Stimulated activated memory B cell treated with anti-CD40 and anti-IgM and Interleukin-4, amounts not matched to agents 10 μg/mL and 1 μg/mL and 100 μg/mL, for 72 hours (primary cell): ENCODE data around the gene NMNAT3.
"Not testable (repeated sequence)": the region's sequence is repeated elsewhere in the genome, so short reads cannot be mapped to it uniquely, and the experiment has no call there.

Source experiments
- ATAC-seq: fragments of 150-1000 bp; cut with Tn5 transposase; 2 replicates; pipeline ENCODE4 v1.10.0; 2021
- H3K27ac Mint-ChIP-seq: one replicate; pipeline ENCODE4 v1.8.0; 2022; ENCODE audit warnings: mild to moderate bottlenecking, mixed read lengths
- H3K27me3 Mint-ChIP-seq: one replicate; pipeline ENCODE4 v1.8.0; 2022; ENCODE audit warnings: mixed read lengths
- H3K36me3 Mint-ChIP-seq: one replicate; pipeline ENCODE4 v1.8.0; 2022; ENCODE audit warnings: mixed read lengths
- H3K4me1 Mint-ChIP-seq: one replicate; pipeline ENCODE4 v1.8.0; 2022; ENCODE audit warnings: mixed read lengths
- H3K4me3 Mint-ChIP-seq: one replicate; pipeline ENCODE4 v1.8.0; 2022; ENCODE audit warnings: mild to moderate bottlenecking, moderate library complexity, mixed read lengths
- H3K9me3 Mint-ChIP-seq: one replicate; pipeline ENCODE4 v1.8.0; 2022; ENCODE audit warnings: mixed read lengths

NMNAT3 gene

GRCh38 chr3:139630542-139630941, 47.2 kb downstream of the NMNAT3 start:
- ATAC-seq, result no peak
- Mint-ChIP-seq H3K27me3 (no peaks in the 10 kb centered on the region), H3K36me3 (no peaks in the 10 kb centered on the region), H3K4me3 (no peak overlapping the region), H3K4me1 (no peaks in the 10 kb centered on the region), H3K9me3 (no peaks in the 10 kb centered on the region), H3K27ac (no peak overlapping the region)

- Mint-ChIP-seq H3K4me1 (no peaks in the 10 kb centered on the region), H3K27me3 (no peaks in the 10 kb centered on the region), H3K9me3 (no peaks in the 10 kb centered on the region), H3K27ac (no peak overlapping the region), H3K4me3 (no peak overlapping the region), H3K36me3 (no peaks in the 10 kb centered on the region)
- ATAC-seq, result no peak
These were observed 48.7 kb downstream of the NMNAT3 start for GRCh38 chr3:139629033-139629432.

- H3K9me3 Mint-ChIP-seq, result no peaks in the 10 kb centered on the region
- H3K4me3 Mint-ChIP-seq, result no peak overlapping the region
- H3K36me3 Mint-ChIP-seq, result no peaks in the 10 kb centered on the region
These were observed 50.0 kb downstream of the NMNAT3 start for GRCh38 chr3:139627759-139628158.

GRCh38 chr3:139620438-139620837, 57.3 kb downstream of the NMNAT3 start:
- H3K4me3 Mint-ChIP-seq, result no peak overlapping the region
- no peaks in the 10 kb centered on the region for H3K27me3 Mint-ChIP-seq

More at GRCh38 chr3:139627759-139628158, 50.0 kb downstream of the NMNAT3 start:
- ATAC-seq, result no peak
- no peaks in the 10 kb centered on the region for H3K27me3 Mint-ChIP-seq
- H3K4me1 Mint-ChIP-seq, result no peaks in the 10 kb centered on the region
- no peak overlapping the region for H3K27ac Mint-ChIP-seq

GRCh38 chr3:139619484-139619883, 58.3 kb downstream of the NMNAT3 start:
- ATAC-seq, result no peak
- H3K4me3 Mint-ChIP-seq, result no peak overlapping the region
- no peaks in the 10 kb centered on the region for H3K36me3 Mint-ChIP-seq
- no peak overlapping the region for H3K27ac Mint-ChIP-seq
- H3K4me1 Mint-ChIP-seq, result no peaks in the 10 kb centered on the region
- no peaks in the 10 kb centered on the region for H3K27me3 Mint-ChIP-seq
- H3K9me3 Mint-ChIP-seq, result peaks cover 3% of the 10 kb centered on the region

More at GRCh38 chr3:139620438-139620837, 57.3 kb downstream of the NMNAT3 start:
- Mint-ChIP-seq H3K9me3 (peaks cover 3% of the 10 kb centered on the region), H3K36me3 (no peaks in the 10 kb centered on the region), H3K4me1 (no peaks in the 10 kb centered on the region), H3K27ac (no peak overlapping the region)
- ATAC-seq, result no peak

GRCh38 chr3:139617672-139618268, 60.0 kb downstream of the NMNAT3 start:
- Mint-ChIP-seq H3K9me3 (peaks cover 3% of the 10 kb centered on the region), H3K27ac (no peak overlapping the region), H3K4me1 (no peaks in the 10 kb centered on the region), H3K27me3 (no peaks in the 10 kb centered on the region), H3K36me3 (no peaks in the 10 kb centered on the region), H3K4me3 (no peak overlapping the region)
- no peak for ATAC-seq

GRCh38 chr3:139611528-139611927, 66.2 kb downstream of the NMNAT3 start:
- H3K4me3 Mint-ChIP-seq, result no peak overlapping the region
- H3K9me3 Mint-ChIP-seq, result no peaks in the 10 kb centered on the region

GRCh38 chr3:139610886-139611285, 66.9 kb downstream of the NMNAT3 start:
- Mint-ChIP-seq H3K4me3 (no peak overlapping the region), H3K27ac (no peak overlapping the region), H3K4me1 (no peaks in the 10 kb centered on the region), H3K27me3 (no peaks in the 10 kb centered on the region), H3K9me3 (no peaks in the 10 kb centered on the region), H3K36me3 (peaks cover 5% of the 10 kb centered on the region)
- no peak for ATAC-seq

More at GRCh38 chr3:139611528-139611927, 66.2 kb downstream of the NMNAT3 start:
- H3K27ac Mint-ChIP-seq, result no peak overlapping the region
- no peak for ATAC-seq
- H3K4me1 Mint-ChIP-seq, result no peaks in the 10 kb centered on the region
- H3K27me3 Mint-ChIP-seq, result no peaks in the 10 kb centered on the region
- H3K36me3 Mint-ChIP-seq, result peaks cover 5% of the 10 kb centered on the region

GRCh38 chr3:139608924-139609323, 68.8 kb downstream of the NMNAT3 start:
- H3K4me3 Mint-ChIP-seq, result no peak overlapping the region
- H3K27ac Mint-ChIP-seq, result no peak overlapping the region
- no peaks in the 10 kb centered on the region for H3K9me3 Mint-ChIP-seq
- H3K36me3 Mint-ChIP-seq, result peaks cover 5% of the 10 kb centered on the region
- H3K27me3 Mint-ChIP-seq, result no peaks in the 10 kb centered on the region
- no peaks in the 10 kb centered on the region for H3K4me1 Mint-ChIP-seq
- no peak for ATAC-seq

GRCh38 chr3:139608108-139608380, 69.7 kb downstream of the NMNAT3 start:
- no peaks in the 10 kb centered on the region for H3K4me1 Mint-ChIP-seq
- no peak for ATAC-seq
- H3K27me3 Mint-ChIP-seq, result no peaks in the 10 kb centered on the region
- H3K9me3 Mint-ChIP-seq, result no peaks in the 10 kb centered on the region
- no peak overlapping the region for H3K4me3 Mint-ChIP-seq
- peaks cover 5% of the 10 kb centered on the region for H3K36me3 Mint-ChIP-seq
- H3K27ac Mint-ChIP-seq, result no peak overlapping the region

GRCh38 chr3:139607257-139608107, 70.3 kb downstream of the NMNAT3 start:
- Mint-ChIP-seq H3K36me3 (peaks cover 5% of the 10 kb centered on the region), H3K27ac (no peak overlapping the region), H3K9me3 (no peaks in the 10 kb centered on the region), H3K4me3 (no peak overlapping the region), H3K27me3 (no peaks in the 10 kb centered on the region), H3K4me1 (no peaks in the 10 kb centered on the region)
- no peak for ATAC-seq

- H3K4me1 Mint-ChIP-seq, result no peaks in the 10 kb centered on the region
These were observed 75.8 kb downstream of the NMNAT3 start for GRCh38 chr3:139602003-139602402.

GRCh38 chr3:139601191-139601961, 76.4 kb downstream of the NMNAT3 start:
- no peak overlapping the region for H3K4me3 Mint-ChIP-seq
- no peaks in the 10 kb centered on the region for H3K27me3 Mint-ChIP-seq
- no peaks in the 10 kb centered on the region for H3K4me1 Mint-ChIP-seq
- H3K27ac Mint-ChIP-seq, result no peak overlapping the region
- no peak for ATAC-seq
- no peaks in the 10 kb centered on the region for H3K9me3 Mint-ChIP-seq
- no peaks in the 10 kb centered on the region for H3K36me3 Mint-ChIP-seq

More at GRCh38 chr3:139602003-139602402, 75.8 kb downstream of the NMNAT3 start:
- Mint-ChIP-seq H3K9me3 (no peaks in the 10 kb centered on the region), H3K27ac (no peak overlapping the region), H3K4me3 (no peak overlapping the region), H3K36me3 (no peaks in the 10 kb centered on the region), H3K27me3 (no peaks in the 10 kb centered on the region)
- no peak for ATAC-seq

- Mint-ChIP-seq H3K4me1 (no peaks in the 10 kb centered on the region), H3K27me3 (no peaks in the 10 kb centered on the region), H3K36me3 (no peaks in the 10 kb centered on the region), H3K4me3 (no peak overlapping the region), H3K27ac (no peak overlapping the region), H3K9me3 (peaks cover 3% of the 10 kb centered on the region)
- ATAC-seq, result no peak
These were observed 79.8 kb downstream of the NMNAT3 start for GRCh38 chr3:139597947-139598346.

- ATAC-seq, H3K4me3 Mint-ChIP-seq, H3K9me3 Mint-ChIP-seq, H3K27me3 Mint-ChIP-seq, H3K36me3 Mint-ChIP-seq, H3K4me1 Mint-ChIP-seq, H3K27ac Mint-ChIP-seq: not testable (repeated sequence)
These were observed 86.6 kb downstream of the NMNAT3 start for GRCh38 chr3:139591186-139591585.
